C4-2B (cell line): ENCODE measurements around the gene CCDC102B.

Source experiments
- H3K27ac ChIP-seq: fragments of 450-650 bp; 2 replicates; pipeline ENCODE4 v1.5.1; 2017
- CTCF ChIP-seq: fragments of 450-650 bp; conservative IDR thresholded peaks from 2 replicates; pipeline ENCODE4 v1.5.1; 2017; ENCODE audit warnings: mild to moderate bottlenecking
- ZFX ChIP-seq: fragments of 450-650 bp; IDR thresholded peaks from 2 replicates; pipeline ENCODE4 v1.6.1; 2017

Gene CCDC102B

GRCh38 chr18:69064063-69064462, 266.2 kb downstream of the CCDC102B start:
- H3K27ac ChIP-seq = no peak overlapping the region
- no peak for TF ChIP-seq CTCF

- TF ChIP-seq CTCF (no peak), ZFX (no peak)
- no peak overlapping the region for H3K27ac ChIP-seq
These were observed 269.2 kb downstream of the CCDC102B start for GRCh38 chr18:69067048-69067447.

- no peak overlapping the region for H3K27ac ChIP-seq
- TF ChIP-seq ZFX (no peak), CTCF (no peak)
These were observed 273.8 kb downstream of the CCDC102B start for GRCh38 chr18:69071680-69072079.

GRCh38 chr18:69081846-69082245, 284.0 kb downstream of the CCDC102B start:
- TF ChIP-seq ZFX = no peak
- no peak overlapping the region for H3K27ac ChIP-seq

GRCh38 chr18:69082499-69082898, 284.6 kb downstream of the CCDC102B start:
- TF ChIP-seq ZFX = no peak
- no peak for TF ChIP-seq CTCF

GRCh38 chr18:69085951-69086350, 288.1 kb downstream of the CCDC102B start:
- no peak overlapping the region for H3K27ac ChIP-seq
- no peak for TF ChIP-seq CTCF
- TF ChIP-seq ZFX = no peak

More at GRCh38 chr18:69082499-69082898, 284.6 kb downstream of the CCDC102B start:
- no peak overlapping the region for H3K27ac ChIP-seq

- no peak overlapping the region for H3K27ac ChIP-seq
- TF ChIP-seq CTCF = no peak
- no peak for TF ChIP-seq ZFX
These were observed 291.1 kb downstream of the CCDC102B start for GRCh38 chr18:69088973-69089372.

GRCh38 chr18:69097349-69097748, 299.5 kb downstream of the CCDC102B start:
- TF ChIP-seq ZFX = no peak
- TF ChIP-seq CTCF = no peak
- H3K27ac ChIP-seq = no peak overlapping the region
